Measurements from ENCODE around the gene RPS19. TPM values are rescaled to one million over a fixed set of nuclear protein-coding genes. Genes with fewer than 3 reads are reported as not detected.

Gene RPS19
- total RNA-seq, 1 donor from 2014 or later = 1,837 TPM

- no peak for TF ChIP-seq CTCF (IDR thresholded peaks at IDR 0.05)
- Mint-ChIP-seq H3K4me1 (ENCODE audit: unreplicated experiment) (no peaks in the 10 kb centered on the region), H3K9me3 (ENCODE audit: unreplicated experiment) (no peaks in the 10 kb centered on the region), H3K27ac (ENCODE audit: unreplicated experiment) (no peak overlapping the region), H3K27me3 (ENCODE audit: unreplicated experiment) (peaks cover 27% of the 10 kb centered on the region), H3K36me3 (ENCODE audit: unreplicated experiment) (no peaks in the 10 kb centered on the region), H3K4me3 (ENCODE audit: unreplicated experiment) (no peak overlapping the region)
- DNase-seq (ENCODE audit: extremely low spot score, unreplicated experiment) = no peak
Measured at GRCh38 chr19:41915776-41916414, 55.8 kb downstream of the RPS19 start.

- no peaks in the 10 kb centered on the region for H3K9me3 Mint-ChIP-seq (ENCODE audit: unreplicated experiment)
- DNase-seq (ENCODE audit: extremely low spot score, unreplicated experiment) = no peak
- peaks cover 20% of the 10 kb centered on the region for H3K27me3 Mint-ChIP-seq (ENCODE audit: unreplicated experiment)
- no peaks in the 10 kb centered on the region for H3K4me1 Mint-ChIP-seq (ENCODE audit: unreplicated experiment)
- no peaks in the 10 kb centered on the region for H3K36me3 Mint-ChIP-seq (ENCODE audit: unreplicated experiment)
- H3K27ac Mint-ChIP-seq (ENCODE audit: unreplicated experiment) = no peak overlapping the region
- no peak for TF ChIP-seq CTCF (IDR thresholded peaks at IDR 0.05)
- no peak overlapping the region for H3K4me3 Mint-ChIP-seq (ENCODE audit: unreplicated experiment)
Measured at GRCh38 chr19:41917676-41918075, 57.6 kb downstream of the RPS19 start.

- Mint-ChIP-seq H3K9me3 (ENCODE audit: unreplicated experiment) (no peaks in the 10 kb centered on the region), H3K27me3 (ENCODE audit: unreplicated experiment) (peaks cover 22% of the 10 kb centered on the region), H3K4me3 (ENCODE audit: unreplicated experiment) (no peak overlapping the region), H3K27ac (ENCODE audit: unreplicated experiment) (no peak overlapping the region), H3K4me1 (ENCODE audit: unreplicated experiment) (no peaks in the 10 kb centered on the region), H3K36me3 (ENCODE audit: unreplicated experiment) (no peaks in the 10 kb centered on the region)
- no peak for DNase-seq (ENCODE audit: extremely low spot score, unreplicated experiment)
- TF ChIP-seq CTCF (IDR thresholded peaks at IDR 0.05) = no peak
Measured at GRCh38 chr19:41918095-41918494, 58.0 kb downstream of the RPS19 start.

- Mint-ChIP-seq H3K9me3 (ENCODE audit: unreplicated experiment) (no peaks in the 10 kb centered on the region), H3K27me3 (ENCODE audit: unreplicated experiment) (peaks cover 21% of the 10 kb centered on the region), H3K4me1 (ENCODE audit: unreplicated experiment) (no peaks in the 10 kb centered on the region), H3K27ac (ENCODE audit: unreplicated experiment) (no peak overlapping the region), H3K36me3 (ENCODE audit: unreplicated experiment) (no peaks in the 10 kb centered on the region), H3K4me3 (ENCODE audit: unreplicated experiment) (no peak overlapping the region)
- no peak for TF ChIP-seq CTCF (IDR thresholded peaks at IDR 0.05)
- DNase-seq (ENCODE audit: extremely low spot score, unreplicated experiment) = no peak
Measured at GRCh38 chr19:41918653-41919244, 58.7 kb downstream of the RPS19 start.

GRCh38 chr19:41919948-41920712 is 60.1 kb downstream of the RPS19 start:
- no peak overlapping the region for H3K27ac Mint-ChIP-seq (ENCODE audit: unreplicated experiment)
- no peaks in the 10 kb centered on the region for H3K9me3 Mint-ChIP-seq (ENCODE audit: unreplicated experiment)
- no peak overlapping the region for H3K4me3 Mint-ChIP-seq (ENCODE audit: unreplicated experiment)
- no peak for DNase-seq (ENCODE audit: extremely low spot score, unreplicated experiment)
- peaks cover 14% of the 10 kb centered on the region for H3K27me3 Mint-ChIP-seq (ENCODE audit: unreplicated experiment)
- H3K36me3 Mint-ChIP-seq (ENCODE audit: unreplicated experiment) = no peaks in the 10 kb centered on the region
- TF ChIP-seq CTCF (IDR thresholded peaks at IDR 0.05) = no peak
- H3K4me1 Mint-ChIP-seq (ENCODE audit: unreplicated experiment) = no peaks in the 10 kb centered on the region
